ENCODE results near the gene OR52I1. TPM values are rescaled to one million over a fixed set of nuclear protein-coding genes. Genes with fewer than 3 reads are reported as not detected.

OR52I1 gene
- total and polyA plus RNA-seq, 10 of the 15 experiments (the other 5 are each of a cell fraction or from before 2014, with no cell fraction given), result not detected

GRCh38 chr11:4546878-4547277 lies 47.0 kb upstream of the OR52I1 start:
- Histone ChIP-seq H3K9ac (ENCODE audit: control insufficient read depth, insufficient read depth, low read length) (no peak overlapping the region), H3K4me1 (ENCODE audit: control insufficient read depth, insufficient read depth, low read length) (no peaks in the 10 kb centered on the region), H3K4me2 (ENCODE audit: control insufficient read depth, insufficient read depth) (no peak overlapping the region), H3K9me3 (replicated peaks; ENCODE audit: control insufficient read depth, insufficient read depth, low read length) (no peaks in the 10 kb centered on the region), H3K27ac (ENCODE audit: control insufficient read depth, insufficient read depth) (no peak overlapping the region), H3K36me3 (ENCODE audit: control insufficient read depth in 2 of 2, insufficient read depth in 2 of 2, low read length in 1 of 2) (no peaks in the 10 kb centered on the region), H3K79me2 (ENCODE audit: control insufficient read depth, insufficient read depth, low read length) (no peaks in the 10 kb centered on the region), H4K20me1 (ENCODE audit: control insufficient read depth, insufficient read depth) (no peaks in the 10 kb centered on the region), H2AFZ (ENCODE audit: control insufficient read depth, low read depth, low read length) (no peak overlapping the region), H3K4me3 (no peak overlapping the region), H3K27me3 (replicated peaks in 1 of 2; ENCODE audit: control insufficient read depth in 2 of 2, insufficient read depth in 2 of 2, low read length in 1 of 2) (no peaks in the 10 kb centered on the region; a peak in 2 of 4 replicates)
- TF ChIP-seq, protein P1, sequence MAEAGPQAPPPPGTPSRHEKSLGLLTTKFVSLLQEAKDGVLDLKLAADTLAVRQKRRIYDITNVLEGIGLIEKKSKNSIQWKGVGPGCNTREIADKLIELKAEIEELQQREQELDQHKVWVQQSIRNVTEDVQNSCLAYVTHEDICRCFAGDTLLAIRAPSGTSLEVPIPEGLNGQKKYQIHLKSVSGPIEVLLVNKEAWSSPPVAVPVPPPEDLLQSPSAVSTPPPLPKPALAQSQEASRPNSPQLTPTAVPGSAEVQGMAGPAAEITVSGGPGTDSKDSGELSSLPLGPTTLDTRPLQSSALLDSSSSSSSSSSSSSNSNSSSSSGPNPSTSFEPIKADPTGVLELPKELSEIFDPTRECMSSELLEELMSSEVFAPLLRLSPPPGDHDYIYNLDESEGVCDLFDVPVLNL (IDR thresholded peaks at IDR 0.05; ENCODE audit: low read depth, low read length), result no peak
- no peak for TF ChIP-seq CBX5 (IDR thresholded peaks at IDR 0.05; ENCODE audit: low read depth)
- TF ChIP-seq MYC (IDR thresholded peaks at IDR 0.05; ENCODE audit: insufficient read depth, insufficient read length, insufficient replicate concordance, low read length, severe bottlenecking), result no peak
- TF ChIP-seq E2F8 (IDR thresholded peaks at IDR 0.05; ENCODE audit: low read depth, partially characterized antibody), result no peak
- ATAC-seq (no peak), FAIRE-seq (no peak), DNase-seq (ENCODE audit: low read depth, low spot score) (no peak)
- intact Hi-C loops (cut with micrococcal nuclease; ENCODE audit: unreplicated experiment) (no loop called here), in situ Hi-C loops (cut with MboI) (no loop called here)
- 86% methylated on average over 1 of the region's 1 CpG for WGBS (ENCODE audit: insufficient coverage, insufficient replicate concordance, low lambda C conversion rate, missing lambda C conversion rate)
- ChIA-PET SMC1A (ENCODE audit: uncharacterized antibody, unreplicated experiment) (interaction anchor here (1.1 kb wide), 1 partner anchor 45 kb away, joined by 4 read pairs; no protein-coding TSS in a partner anchor), RAD21 (ENCODE audit: unreplicated experiment) (no interaction called here), CTCF (interaction anchor here (0.6 to 1.0 kb wide), 2 partner anchors 360 to 366 kb away, joined by 3 to 4 read pairs; no protein-coding TSS in a partner anchor), POLR2A (no interaction called here)
- BruUV-seq (replicated peaks), result no TSS peak

Data from GM12878 (cell line).